Activated CD4-positive, alpha-beta T cell treated with anti-CD3 and anti-CD28 coated beads, Interleukin-2, Interleukin-6, amounts not matched to agents 100 ng/mL and 50 ng/mL, durations not matched to agents 16 hours and 8 hours (primary cell): ENCODE data around the gene TTC34.

ENCODE experiments used
- DNase-seq: peaks from one replicate; pipeline ENCODE4 v3.0.0-alpha.2; 2020

TTC34 gene

DNA sequence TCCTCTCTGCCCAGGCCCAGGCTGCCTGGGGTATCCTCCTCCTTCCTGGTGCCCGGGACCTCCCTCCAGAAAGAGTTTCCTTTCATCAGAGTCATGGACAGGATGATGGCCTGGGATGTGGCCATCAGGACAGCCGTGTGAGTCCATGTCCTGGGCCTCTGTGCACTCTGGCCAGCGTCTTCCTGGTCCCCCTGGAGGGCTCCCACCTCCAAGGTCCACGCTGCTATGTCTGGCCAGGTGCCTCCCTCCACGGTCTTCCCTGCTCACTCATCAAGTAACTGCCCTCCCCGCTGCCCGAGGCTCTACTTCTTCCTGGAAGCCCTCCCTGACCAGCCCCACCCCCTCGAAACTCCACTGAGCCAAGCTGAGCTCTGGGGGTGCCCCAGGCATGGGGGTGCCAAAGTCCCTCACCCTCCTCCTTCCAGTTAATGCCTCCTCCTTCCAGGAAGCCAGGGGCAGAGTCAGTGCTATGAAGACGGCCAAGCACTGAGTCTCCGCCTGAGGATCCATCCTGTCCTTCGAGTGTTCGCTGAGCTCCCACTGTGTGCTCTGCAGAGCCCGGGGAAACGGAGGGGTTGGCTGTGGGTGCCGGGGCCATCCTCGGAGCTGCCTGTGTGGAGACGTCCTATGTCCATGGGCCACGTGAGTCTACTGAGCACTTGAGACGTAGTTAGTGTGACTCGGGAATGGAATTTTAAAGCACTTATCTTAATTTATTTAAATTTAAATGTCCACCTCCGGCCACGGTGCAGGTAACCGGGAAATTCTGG is 28.5 kb upstream of the TTC34 start:
- DNase-seq: no peak

- DNase-seq: no peak
Observed at GRCh38 chr1:2828586-2829250, 27.2 kb upstream of the TTC34 start.

- DNase-seq: no peak
Observed at GRCh38 chr1:2826736-2827292, 25.3 kb upstream of the TTC34 start.

DNA sequence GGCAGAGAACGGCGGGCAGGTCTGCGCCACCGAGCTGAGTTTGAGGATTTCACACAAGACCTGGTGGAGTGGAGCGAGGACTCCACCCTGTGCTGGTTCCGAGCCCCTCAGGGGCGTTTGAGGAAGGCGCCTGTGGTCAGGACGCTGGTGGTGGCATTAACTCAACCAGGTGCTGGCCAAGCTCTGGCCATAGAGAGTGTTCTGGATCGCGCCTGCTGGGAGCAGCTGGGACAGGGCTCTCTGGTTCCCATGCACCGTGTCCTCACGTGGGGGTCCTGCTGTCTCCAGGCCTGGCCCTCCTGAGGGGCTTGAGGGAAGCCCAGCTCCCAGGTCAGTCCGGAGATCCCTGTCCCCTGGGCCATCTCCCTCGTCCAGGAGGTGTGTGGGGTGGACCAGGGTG is 24.8 kb upstream of the TTC34 start:
- DNase-seq: no peak

GRCh38 chr1:2825487-2826189 is 24.1 kb upstream of the TTC34 start:
- no peak for DNase-seq

DNA sequence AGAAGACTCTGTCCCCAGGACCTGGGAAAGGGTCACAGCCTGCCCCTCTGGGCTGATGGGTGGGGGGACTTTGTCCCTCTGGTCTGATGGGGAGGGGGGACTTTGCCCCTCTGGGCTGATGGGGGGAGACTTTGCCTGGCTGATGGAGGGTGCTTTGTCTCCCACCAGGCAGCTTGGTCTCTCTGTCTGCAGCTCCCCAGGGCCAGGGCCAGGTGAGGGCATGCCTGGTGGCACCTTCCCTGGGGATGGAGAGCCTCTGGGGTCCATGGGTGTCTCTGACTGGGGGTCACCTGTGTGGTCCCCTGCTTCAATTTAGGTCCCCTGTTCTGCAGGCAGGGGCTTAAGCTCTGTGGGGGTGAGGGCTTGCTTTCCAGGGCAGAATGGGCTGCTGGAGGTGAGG is 23.5 kb upstream of the TTC34 start:
- no peak for DNase-seq

DNA sequence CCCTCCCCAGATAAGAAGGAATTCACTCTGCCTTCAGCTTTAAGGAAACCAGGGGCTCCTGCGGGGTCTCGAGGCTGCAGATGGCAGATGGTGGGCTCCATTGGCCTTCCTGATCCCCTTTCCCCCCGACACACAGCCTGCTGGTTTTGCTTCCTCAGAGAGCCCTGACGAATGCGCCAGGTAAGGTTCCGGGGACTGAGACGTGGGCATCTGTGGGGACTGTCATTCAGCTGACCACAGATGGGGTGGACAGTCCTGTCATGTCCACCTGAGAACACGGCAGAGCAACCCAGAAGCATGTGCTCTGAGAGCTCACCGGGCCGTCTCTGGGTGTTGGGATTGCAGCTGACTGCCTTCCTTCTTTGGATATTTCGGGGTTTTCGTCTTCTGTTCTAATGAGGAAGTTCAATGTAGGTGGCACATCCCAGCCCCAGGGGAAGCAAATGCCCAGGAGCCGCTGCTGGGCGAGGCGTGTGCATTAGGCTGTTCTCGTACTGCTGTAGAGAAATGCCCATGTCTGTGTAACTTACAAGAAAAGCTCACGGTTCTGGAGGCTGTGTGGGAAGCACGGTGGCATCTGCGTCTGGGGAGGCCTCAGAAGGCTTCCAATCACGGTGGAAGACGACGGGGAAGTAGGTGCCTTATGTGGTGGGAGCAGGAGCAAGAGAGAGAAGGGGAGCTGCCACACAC is 22.6 kb upstream of the TTC34 start:
- no peak for DNase-seq

DNA sequence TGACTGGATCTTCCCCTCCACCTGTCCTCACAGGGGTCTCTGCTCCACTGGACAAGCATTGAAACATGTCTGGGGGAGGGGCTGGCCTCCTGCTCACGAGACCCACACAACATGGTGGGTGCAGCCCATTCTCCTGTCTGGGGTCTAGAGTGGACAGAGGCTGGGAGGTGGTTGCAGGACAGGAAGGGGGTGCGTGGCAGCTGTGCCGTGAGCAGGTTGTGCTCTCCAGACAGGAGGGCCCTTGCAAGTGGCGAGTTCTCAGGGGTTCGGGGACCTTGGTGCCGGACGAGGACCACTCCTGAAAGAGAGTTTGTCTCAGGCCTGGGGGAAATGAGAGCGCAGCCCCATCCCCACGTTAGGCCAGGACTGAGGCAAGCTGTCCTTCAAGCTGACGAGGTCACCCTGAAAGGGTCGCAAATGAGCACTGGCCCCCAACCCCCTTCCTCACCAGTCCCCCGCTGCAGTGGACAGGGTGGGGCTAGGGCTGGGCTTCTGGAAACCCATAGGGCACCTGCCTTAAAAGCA is 21.2 kb upstream of the TTC34 start:
- DNase-seq: no peak

DNA sequence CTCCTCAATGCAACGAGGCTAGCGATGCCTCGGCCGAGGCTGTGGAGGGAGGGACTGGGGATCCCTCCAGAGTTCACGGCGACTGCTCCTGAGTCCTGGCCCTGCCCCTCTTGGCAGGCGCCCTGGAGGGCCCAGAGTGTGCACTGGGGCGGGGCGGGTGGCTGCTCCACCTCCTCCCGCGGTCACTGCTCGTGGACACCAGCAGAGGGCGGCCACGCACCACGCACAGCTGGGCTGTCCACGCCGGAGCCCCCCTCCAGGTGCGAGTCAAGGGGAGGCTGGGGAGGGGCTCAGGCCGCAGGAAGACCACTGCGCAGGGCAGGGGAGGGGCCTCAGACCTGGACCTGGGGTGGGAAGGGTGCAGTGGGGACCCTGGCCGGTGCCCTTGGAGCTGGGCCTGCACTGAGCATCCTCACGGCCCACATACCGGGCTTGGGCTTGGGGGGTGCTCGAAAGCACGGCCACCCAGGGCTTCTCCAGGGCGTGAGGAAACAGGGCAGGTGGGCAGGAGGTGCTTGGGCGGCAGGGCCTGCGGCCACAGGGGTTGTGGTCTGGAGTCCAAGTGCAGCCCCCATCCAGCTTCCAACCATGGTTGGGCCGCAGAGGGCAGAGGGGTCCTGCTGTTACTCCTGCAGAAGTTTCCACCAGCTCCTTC is 20.6 kb upstream of the TTC34 start:
- peak; percentile 32 for DNase-seq

DNA sequence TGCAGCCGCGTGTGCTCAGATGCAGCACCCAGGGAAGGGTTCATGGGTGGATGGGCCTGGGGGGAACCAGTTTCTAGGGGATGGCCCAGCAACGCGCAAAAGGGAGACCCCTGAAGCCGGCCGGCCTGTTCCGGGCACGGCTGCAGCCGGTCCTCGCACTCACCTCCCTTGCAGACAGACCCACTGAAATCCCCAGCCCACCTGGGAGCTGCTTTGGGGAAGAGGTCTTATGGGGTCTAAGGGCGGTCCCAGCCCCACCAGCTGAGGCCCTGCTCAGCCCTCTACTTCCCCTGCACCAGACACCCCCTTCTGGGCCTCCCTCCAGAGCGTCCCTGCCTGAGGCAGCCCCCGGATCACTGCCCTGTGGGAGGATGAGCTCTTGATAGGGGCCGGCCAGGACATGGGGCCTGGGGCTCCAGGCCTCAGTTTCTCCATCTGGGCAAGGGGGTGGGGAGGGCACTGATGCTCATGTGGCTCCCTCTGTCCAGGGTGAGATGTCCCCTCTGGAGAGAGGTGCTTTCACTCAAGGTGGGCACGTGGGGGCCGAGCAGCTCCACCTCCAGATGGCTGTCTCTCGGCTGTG is 20.0 kb upstream of the TTC34 start:
- no peak for DNase-seq

DNA sequence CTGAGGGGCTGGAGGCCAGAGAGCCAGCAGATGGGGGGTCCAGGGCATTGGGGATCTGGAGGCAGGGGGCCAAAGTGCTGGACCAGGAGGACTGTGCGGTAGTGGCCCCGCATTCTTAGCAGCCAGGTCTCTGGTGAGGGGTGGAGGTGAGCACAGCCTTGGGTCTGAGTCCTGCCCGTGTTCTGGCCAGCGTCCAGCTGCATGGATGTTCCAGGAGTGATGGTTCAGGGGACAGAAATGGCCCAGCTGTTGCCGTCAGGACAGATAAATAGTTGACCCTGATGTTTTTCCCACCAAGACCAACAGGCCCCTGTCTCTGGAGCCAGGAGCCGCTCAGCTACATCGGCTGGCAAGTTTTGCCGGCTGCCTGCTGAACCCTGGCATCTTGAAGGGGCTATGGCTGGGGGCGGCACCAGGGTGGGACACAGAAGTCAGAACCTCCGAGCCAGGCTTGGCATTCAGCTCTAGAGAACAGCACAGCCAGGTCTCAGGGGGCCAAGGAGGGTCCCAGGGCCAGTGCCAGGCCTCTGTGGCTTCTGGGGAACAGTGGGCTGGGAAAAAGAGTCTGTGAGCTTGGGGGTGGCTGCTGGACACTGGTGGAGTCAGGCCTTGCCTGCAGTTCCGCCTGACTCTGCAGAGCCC is 19.4 kb upstream of the TTC34 start:
- DNase-seq: no peak

GRCh38 chr1:2819831-2820730 is 18.6 kb upstream of the TTC34 start:
- DNase-seq: no peak

DNA sequence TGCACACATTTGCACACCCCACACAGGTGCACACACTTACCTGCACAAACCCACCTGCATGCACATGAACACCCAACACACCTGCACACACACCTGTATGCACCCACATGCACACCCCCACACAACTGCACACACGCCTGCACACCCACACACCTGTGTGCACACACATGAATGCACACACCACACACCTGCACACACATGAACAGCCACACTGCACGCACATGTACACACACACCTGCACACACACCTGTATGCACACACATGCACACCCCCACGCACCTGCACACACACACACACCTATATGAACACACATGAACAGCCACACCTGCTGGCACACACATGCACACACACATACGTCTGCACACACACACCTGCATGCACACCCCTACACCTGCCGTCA is 17.9 kb upstream of the TTC34 start:
- no peak for DNase-seq

DNA sequence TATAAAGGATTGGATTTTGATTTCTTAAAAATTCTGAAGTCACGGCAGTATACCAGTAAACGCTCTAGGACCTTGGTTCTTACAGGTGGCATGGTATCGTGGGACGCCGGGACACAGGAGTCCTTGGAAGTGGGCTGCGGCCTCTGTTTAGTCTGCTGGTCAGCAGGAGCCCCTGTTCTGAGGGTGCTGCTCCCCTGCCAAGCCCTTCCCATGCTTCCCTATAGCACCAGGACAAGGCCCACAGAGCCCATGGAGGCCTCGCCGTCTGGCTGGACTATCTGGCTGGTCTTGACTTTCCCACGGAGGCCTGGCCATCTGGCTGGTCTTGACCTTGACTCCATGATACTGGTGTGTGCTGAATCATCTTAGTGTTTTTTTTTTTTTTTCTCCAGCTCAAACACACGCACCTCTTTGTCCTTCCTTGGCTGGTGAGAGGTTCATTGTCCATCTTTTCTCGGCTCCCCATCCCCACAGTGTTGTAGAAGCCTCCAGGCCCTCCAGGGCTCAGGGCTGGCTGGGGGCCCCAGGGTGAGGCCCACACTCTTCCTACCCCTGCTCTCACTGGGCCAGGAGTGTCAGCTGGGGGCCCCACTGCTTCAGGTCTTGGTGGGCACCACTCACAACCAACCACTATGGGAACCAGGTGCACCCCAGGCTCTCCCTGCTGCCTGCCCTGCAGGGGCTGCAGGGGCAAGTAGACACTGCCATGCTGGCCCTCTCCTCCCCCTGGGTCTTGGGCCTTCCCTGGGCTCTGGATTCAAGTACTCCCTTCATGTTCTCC is 16.5 kb upstream of the TTC34 start:
- DNase-seq: no peak

DNA sequence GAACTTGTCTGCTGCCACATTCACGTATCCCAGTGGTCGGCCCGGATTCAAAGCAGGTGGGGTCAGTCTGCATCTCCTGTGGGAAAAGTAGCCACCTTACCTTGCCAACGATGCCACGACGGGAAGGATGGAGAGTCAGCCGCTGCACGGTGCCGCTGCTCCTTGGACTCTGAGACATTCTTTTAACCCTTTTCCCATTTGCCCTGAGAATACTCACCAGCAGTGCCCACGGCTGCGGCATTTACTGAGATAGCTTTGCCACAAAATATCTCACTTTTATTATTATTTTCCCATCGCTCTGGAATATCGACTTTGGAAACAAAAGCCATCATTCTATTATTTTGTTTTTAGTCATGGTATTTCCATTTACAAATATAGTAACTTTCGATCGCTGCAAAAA is 15.3 kb upstream of the TTC34 start:
- no peak for DNase-seq

- no peak for DNase-seq
Observed at GRCh38 chr1:2815551-2815950, 14.1 kb upstream of the TTC34 start.

DNA sequence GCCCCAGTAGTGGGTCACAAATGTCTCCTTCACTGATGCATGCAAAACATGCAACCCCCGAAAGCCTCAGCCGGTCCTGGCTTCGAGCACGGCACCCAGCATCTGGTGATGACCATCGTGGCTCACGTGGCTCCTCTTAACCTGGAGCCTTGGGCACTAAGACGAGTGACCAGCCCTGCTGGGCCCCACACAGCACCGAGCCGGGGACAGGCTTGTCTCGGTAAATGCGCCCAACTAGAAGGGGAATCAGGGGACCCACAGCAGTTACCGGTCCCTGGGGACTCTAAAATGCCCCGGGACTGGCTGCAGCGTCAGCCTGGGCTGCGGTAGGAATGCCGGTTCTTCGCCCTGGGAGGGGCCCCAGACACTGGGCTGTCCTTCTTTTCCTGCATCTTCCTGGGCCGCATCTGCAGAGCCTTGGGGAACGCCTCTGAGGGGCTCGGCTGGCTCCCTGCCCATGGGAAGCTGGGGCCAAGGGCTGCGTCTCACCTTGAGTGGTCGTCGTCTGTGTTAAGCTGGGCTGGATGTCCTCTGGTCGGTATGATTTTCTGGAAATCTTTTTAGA is 13.1 kb upstream of the TTC34 start:
- DNase-seq: no peak

GRCh38 chr1:2812939-2813653 is 11.6 kb upstream of the TTC34 start:
- DNase-seq: no peak
